GM12878 (cell line): ENCODE data around the gene MPZL1. TPM values are rescaled to one million over a fixed set of nuclear protein-coding genes. Genes with fewer than 3 reads are reported as not detected.

ENCODE experiments used
- ATAC-seq: fragments of 200-7000 bp; cut with Tn5 transposase; 3 replicates; pipeline ENCODE4 v1.9.1; 2020; ENCODE audit warnings: mild to moderate bottlenecking, moderate library complexity
- BruUV-seq: library from RNA; stranded (reverse); fragments of 400-500 nt; replicated peaks from 2 replicates; lab custom pipeline; 2021; lab: Mats Ljungman, UMichigan
- CTCF ChIA-PET: fragments of 300-600 bp; sonication (Branson Sonifier 250); formaldehyde crosslinking; extraction: SDS; loops from one replicate; lab custom pipeline; 2021; ENCODE audit warnings: inconsistent platforms; lab: Yijun Ruan, JAX
- POLR2A ChIA-PET: fragments of 350-600 bp; formaldehyde crosslinking; extraction: SDS; loops from one replicate; lab custom pipeline; 2021; ENCODE audit warnings: inconsistent platforms; lab: Charles Lee
- RAD21 ChIA-PET: fragments of 300-600 bp; sonication (Branson Sonifier 250); formaldehyde crosslinking; loops from one replicate; lab custom pipeline; 2023; ENCODE audit warnings: antibody characterized with exemption; ENCODE audit not compliant: unreplicated experiment; lab: Charles Lee
- SMC1A ChIA-PET: fragments of 300-600 bp; sonication (Branson Sonifier 250); formaldehyde crosslinking; loops from one replicate; lab custom pipeline; 2023; ENCODE audit not compliant: unreplicated experiment, uncharacterized antibody; lab: Charles Lee
- DNase-seq: peaks from one replicate; pipeline ENCODE4 v3.0.0-alpha.2; 2011; ENCODE audit warnings: low read depth, low spot score
- FAIRE-seq: peaks from 3 replicates; lab custom pipeline; 2011; peaks lifted over from hg19 to GRCh38; lab: Jason Lieb, UNC
- H2AFZ ChIP-seq: 2 replicates; pipeline ENCODE4 v1.6.0; 2011; ENCODE audit warnings: low read depth, low read length, control low read depth; ENCODE audit not compliant: control insufficient read depth
- H3K27ac ChIP-seq: 2 replicates; pipeline ENCODE4 v1.5.1; 2011; ENCODE audit warnings: control low read depth; ENCODE audit not compliant: control insufficient read depth, insufficient read depth
- H3K27me3 ChIP-seq, 2 experiments: replicated peaks in 1 of 2; 2 replicates each; pipeline versions ENCODE4 v1.6.0 to v1.6.1; 2011; ENCODE audit warnings: low read length in 1 of 2; ENCODE audit not compliant: control insufficient read depth in 2 of 2, insufficient read depth in 2 of 2
- H3K36me3 ChIP-seq, 2 experiments: 2 replicates each; pipeline ENCODE4 v1.5.1; 2011; ENCODE audit warnings: low read length in 1 of 2; ENCODE audit not compliant: control insufficient read depth in 2 of 2, insufficient read depth in 2 of 2
- H3K4me1 ChIP-seq: 2 replicates; pipeline ENCODE4 v1.6.1; 2011; ENCODE audit warnings: mild to moderate bottlenecking, low read length, moderate library complexity, mixed read lengths; ENCODE audit not compliant: control insufficient read depth, insufficient read depth
- H3K4me2 ChIP-seq: 2 replicates; pipeline ENCODE4 v1.6.0; 2011; ENCODE audit warnings: control low read depth; ENCODE audit not compliant: control insufficient read depth, insufficient read depth
- H3K4me3 ChIP-seq: fragments of 200-600 bp; sonication (generic); 2 replicates; pipeline ENCODE4 v1.5.1; 2016
- H3K79me2 ChIP-seq: 2 replicates; pipeline ENCODE4 v1.6.0; 2011; ENCODE audit warnings: low read length; ENCODE audit not compliant: control insufficient read depth, insufficient read depth
- H3K9ac ChIP-seq: 2 replicates; pipeline ENCODE4 v1.8.0; 2011; ENCODE audit warnings: low read length, control low read depth, mixed read lengths; ENCODE audit not compliant: control insufficient read depth, insufficient read depth
- H3K9me3 ChIP-seq: replicated peaks from 3 replicates; pipeline ENCODE4 v1.5.1; 2011; ENCODE audit warnings: mild to moderate bottlenecking, low read length; ENCODE audit not compliant: control insufficient read depth, insufficient read depth
- H4K20me1 ChIP-seq: 2 replicates; pipeline ENCODE4 v1.6.0; 2011; ENCODE audit not compliant: control insufficient read depth, insufficient read depth
- CBX5 ChIP-seq: sonication (generic); IDR thresholded peaks from 2 replicates; pipeline ENCODE4 v1.6.1; 2016; ENCODE audit warnings: low read depth, moderate library complexity, mild to moderate bottlenecking, inconsistent platforms
- CUX1 ChIP-seq: IDR thresholded peaks from 2 replicates; pipeline ENCODE4 v1.6.1; 2012; ENCODE audit warnings: improper control_type of control experiment, low read depth, low read length; ENCODE audit not compliant: insufficient replicate concordance
- E4F1 ChIP-seq: fragments of 450-650 bp; IDR thresholded peaks from 2 replicates; pipeline ENCODE4 v1.6.1; 2018; ENCODE audit warnings: borderline replicate concordance, mild to moderate bottlenecking; ENCODE audit not compliant: partially characterized antibody
- FOXM1 ChIP-seq: IDR thresholded peaks from 2 replicates; pipeline ENCODE4 v1.6.1; 2012; ENCODE audit warnings: low read depth, mild to moderate bottlenecking, inconsistent platforms, low read length, moderate library complexity
- GABPA ChIP-seq: IDR thresholded peaks from 2 replicates; pipeline ENCODE4 v1.6.1; 2014; ENCODE audit warnings: antibody characterized with exemption, low read depth, mild to moderate bottlenecking, inconsistent platforms
- LARP7 ChIP-seq: fragments of 450-650 bp; IDR thresholded peaks from 2 replicates; pipeline ENCODE4 v1.6.1; 2017; ENCODE audit warnings: mild to moderate bottlenecking
- MTA2 ChIP-seq: fragments of 450-650 bp; IDR thresholded peaks from 2 replicates; pipeline ENCODE4 v1.6.1; 2016; ENCODE audit warnings: low read depth, mild to moderate bottlenecking, moderate library complexity
- MYC ChIP-seq: IDR thresholded peaks from 2 replicates; pipeline ENCODE4 v1.6.1; 2011; ENCODE audit warnings: mild to moderate bottlenecking, low read length, moderate library complexity, inconsistent platforms; ENCODE audit not compliant: insufficient read depth, insufficient replicate concordance, insufficient read length, severe bottlenecking
- POU2F2 ChIP-seq: IDR thresholded peaks from 3 replicates; pipeline ENCODE4 v1.6.1; 2011; ENCODE audit warnings: low read depth, mild to moderate bottlenecking, low read length, borderline replicate concordance
- RFX5 ChIP-seq: IDR thresholded peaks from 2 replicates; pipeline ENCODE4 v1.6.1; 2011; ENCODE audit warnings: low read depth, low read length, improper control_type of control experiment
- ZNF24 ChIP-seq: fragments of 450-650 bp; IDR thresholded peaks from 2 replicates; pipeline ENCODE4 v1.6.1; 2017; ENCODE audit warnings: antibody characterized with exemption, mild to moderate bottlenecking
- ZNF274 ChIP-seq: IDR thresholded peaks from one replicate; pipeline ENCODE4 v1.8.0; 2011; ENCODE audit not compliant: insufficient read length, insufficient read depth
- WGBS: methylation state at CpG from one replicate; pipeline ENCODE4 v1.1.6; 2016; ENCODE audit warnings: low lambda C conversion rate; ENCODE audit not compliant: insufficient replicate concordance, insufficient coverage; ENCODE audit errors: missing lambda C conversion rate; 5-methylcytosine and 5-hydroxymethylcytosine counted together
- in situ Hi-C: fragments of 300-500 bp; cut with MboI; formaldehyde crosslinking; loops from 9 replicates; pipeline ENCODE4 v1.14.3; 2018; ENCODE audit warnings: mixed read lengths
- intact Hi-C: fragments of 100-400 bp; cut with micrococcal nuclease; formaldehyde crosslinking; loops from one replicate; pipeline ENCODE4 v1.14.2; 2022; ENCODE audit not compliant: unreplicated experiment
- polyA plus RNA-seq, 11 experiments: library from polyadenylated mRNA; depleted of rRNA in 4 of 11; unstranded in 6 of 11; stranded (reverse) in 5 of 11; fragments of >200 nt; fragmentation: Nextera tagmentation in 4 of 11; fragmentation: Illumina TruSeq in 1 of 11; extraction: Ambion mirVana in 4 of 11; extraction: Trizol in 1 of 11; gene quantifications; 1 replicate in 1 of 11; 2 replicates in 10 of 11; pipeline versions ENCODE4 v1.2.1 to v1.2.3, GENCODE V29; 2011 to 2016; ENCODE audit warnings: inconsistent platforms in 2 of 11, missing spikeins in 2 of 11, low read depth in 1 of 11
- total RNA-seq, 4 experiments: library from RNA; depleted of rRNA in 3 of 4; stranded (reverse); fragments of >200 nt in 3 of 4; fragmentation: Illumina TruSeq in 1 of 4; extraction: Trizol in 1 of 4; gene quantifications; 2 replicates each; pipeline versions ENCODE4 v1.2.1 to v1.2.3, GENCODE V29; 2013 to 2021

MPZL1 gene
- total and polyA plus RNA-seq, 10 of the 15 experiments (the other 5 are each of a cell fraction or from before 2014, with no cell fraction given): 9.8 to 60.9 (median 45.9) TPM

GRCh38 chr1:167829868-167830267, 108.1 kb downstream of the MPZL1 start:
- no peak overlapping the region for H3K27ac ChIP-seq
- H3K36me3 ChIP-seq: no peaks in the 10 kb centered on the region
- no peak for ATAC-seq
- TF ChIP-seq ZNF24: no peak
- no peak for TF ChIP-seq E4F1
- no peak for TF ChIP-seq CUX1
- no peak for TF ChIP-seq RFX5
- no peak for TF ChIP-seq POU2F2
- no peak for TF ChIP-seq MTA2
- no peak for TF ChIP-seq ZNF274
- no peak for TF ChIP-seq GABPA
- TF ChIP-seq CBX5: no peak
- no peak for TF ChIP-seq LARP7
- TF ChIP-seq FOXM1: no peak
- TF ChIP-seq MYC: no peak
- no peaks in the 10 kb centered on the region for H3K9me3 ChIP-seq
- H3K79me2 ChIP-seq: no peaks in the 10 kb centered on the region
- CTCF ChIA-PET: interaction anchor here (1.4 kb wide), 1 partner anchor 405 kb away, joined by 3 read pairs; no protein-coding TSS in a partner anchor
- no peaks in the 10 kb centered on the region for H3K4me1 ChIP-seq
- WGBS: 12% methylated on average over 2 of the region's 2 CpGs
- no peaks in the 10 kb centered on the region for H3K27me3 ChIP-seq
- H3K4me2 ChIP-seq: no peak overlapping the region
- no peak overlapping the region for H2AFZ ChIP-seq
- RAD21 ChIA-PET: interaction anchor here (0.7 kb wide), 1 partner anchor 94 kb away, joined by 3 read pairs; no protein-coding TSS in a partner anchor
- no TSS peak for BruUV-seq
- no peak overlapping the region for H3K4me3 ChIP-seq
- in situ Hi-C loops: no loop called here
- POLR2A ChIA-PET: no interaction called here
- intact Hi-C loops: no loop called here
- no peak for DNase-seq
- no peak for FAIRE-seq
- no peaks in the 10 kb centered on the region for H4K20me1 ChIP-seq
- no peak overlapping the region for H3K9ac ChIP-seq
- SMC1A ChIA-PET: interaction anchor here (1.2 to 1.8 kb wide), 2 partner anchors 56 to 253 kb away, joined by 3 to 8 read pairs; no protein-coding TSS in a partner anchor
